ENCODE results near the gene PEX11A. TPM values are rescaled to one million over a fixed set of nuclear protein-coding genes. Genes with fewer than 3 reads are reported as not detected.

Gene PEX11A
- total RNA-seq, 1 experiment from 2014 or later: 1.3 TPM

DNA sequence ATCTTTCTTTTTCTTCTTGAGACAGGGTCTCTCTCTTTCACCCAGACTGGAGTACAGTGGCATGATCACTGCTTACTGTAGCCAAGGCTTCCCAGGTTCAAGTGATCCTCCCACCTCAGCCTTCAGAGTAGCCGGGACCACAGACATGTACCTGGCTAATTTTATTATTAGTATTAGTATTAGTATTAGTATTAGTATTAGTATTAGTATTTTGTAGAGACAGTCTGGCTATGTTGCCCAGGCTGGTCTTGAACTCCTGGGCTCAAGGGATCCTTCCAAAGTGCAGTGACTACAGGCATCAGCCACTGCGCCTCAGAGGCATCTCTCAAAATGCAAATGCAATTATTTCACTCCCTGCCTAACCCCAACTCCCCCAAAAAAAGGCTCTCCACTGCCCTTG, 37.0 kb downstream of the PEX11A start:
- Histone ChIP-seq H2BK20ac (ENCODE audit: low read depth, low read length, poor library complexity, severe bottlenecking) (no peak overlapping the region), H3K4ac (ENCODE audit: low read depth, low read length) (no peak overlapping the region)

More for the DNA sequence above, 37.0 kb downstream of the PEX11A start:
- Histone ChIP-seq H2AFZ (ENCODE audit: low read length) (no peak overlapping the region), H3T11ph (ENCODE audit: low read length) (no peak overlapping the region), H3K27ac (ENCODE audit: insufficient read length, low read depth, low read length) (no peak overlapping the region), H3K4me1 (ENCODE audit: insufficient read depth, low read length) (no peaks in the 10 kb centered on the region), H4K5ac (ENCODE audit: insufficient read length, low read depth, low read length) (no peak overlapping the region), H3K79me1 (ENCODE audit: insufficient read depth, low read depth, low read length, poor library complexity, severe bottlenecking) (no peaks in the 10 kb centered on the region), H3K79me2 (ENCODE audit: insufficient read depth, low read length) (no peaks in the 10 kb centered on the region; the same call in 1 of the 2 replicates), H3K9ac (ENCODE audit: extremely low read depth, insufficient read length, low read length) (no peak overlapping the region), H3K9me3 (ENCODE audit: control insufficient read depth, low read depth, low read length) (no peaks in the 10 kb centered on the region), H3K4me2 (ENCODE audit: insufficient read depth, insufficient read length, low read length) (no peak overlapping the region), H2BK12ac (ENCODE audit: insufficient read length, low read depth, low read length) (no peak overlapping the region), H2BK120ac (ENCODE audit: low read depth, low read length, poor library complexity, severe bottlenecking) (no peak overlapping the region), H3K23ac (ENCODE audit: insufficient read length, low read depth, low read length) (no peak overlapping the region), H4K20me1 (ENCODE audit: control insufficient read depth, insufficient read depth, insufficient read length) (no peaks in the 10 kb centered on the region), H3K23me2 (ENCODE audit: insufficient read length, low read depth, low read length, poor library complexity, severe bottlenecking) (peaks cover 6% of the 10 kb centered on the region), H2BK15ac (ENCODE audit: low read depth, low read length) (no peak overlapping the region), H2BK5ac (ENCODE audit: insufficient read length, low read length) (no peak overlapping the region), H3K27me3 (ENCODE audit: insufficient read depth, low read length) (no peaks in the 10 kb centered on the region), H3K18ac (ENCODE audit: insufficient read length, low read depth, low read length) (no peak overlapping the region), H2AK5ac (ENCODE audit: insufficient read length, low read length) (no peak overlapping the region), H4K91ac (ENCODE audit: insufficient read length, low read depth, low read length) (no peak overlapping the region), H4K8ac (replicated peaks; ENCODE audit: insufficient read length, low read depth, low read length) (no peak overlapping the region), H3K14ac (ENCODE audit: insufficient read depth, low read length) (no peak overlapping the region), H3K56ac (ENCODE audit: insufficient read length, low read depth, low read length) (no peak overlapping the region)
- Mint-ChIP-seq H3K27me3 (ENCODE audit: low read depth) (peaks cover 12% of the 10 kb centered on the region), H3K4me1 (peaks cover 6 to 12% of the 10 kb centered on the region in 2 experiments), H3K9me3 (no peaks in the 10 kb centered on the region), H3K36me3 (ENCODE audit: insufficient read depth in 1 of 3, low read depth in 3 of 3) (peaks cover 11 to 27% (median 19%) of the 10 kb centered on the region in 3 experiments), H3K4me3 (peak overlapping the region; percentile 44 to 72; a peak in 4 of 5 replicates), H3K27ac (no peak overlapping the region)
- TF ChIP-seq, protein P1, sequence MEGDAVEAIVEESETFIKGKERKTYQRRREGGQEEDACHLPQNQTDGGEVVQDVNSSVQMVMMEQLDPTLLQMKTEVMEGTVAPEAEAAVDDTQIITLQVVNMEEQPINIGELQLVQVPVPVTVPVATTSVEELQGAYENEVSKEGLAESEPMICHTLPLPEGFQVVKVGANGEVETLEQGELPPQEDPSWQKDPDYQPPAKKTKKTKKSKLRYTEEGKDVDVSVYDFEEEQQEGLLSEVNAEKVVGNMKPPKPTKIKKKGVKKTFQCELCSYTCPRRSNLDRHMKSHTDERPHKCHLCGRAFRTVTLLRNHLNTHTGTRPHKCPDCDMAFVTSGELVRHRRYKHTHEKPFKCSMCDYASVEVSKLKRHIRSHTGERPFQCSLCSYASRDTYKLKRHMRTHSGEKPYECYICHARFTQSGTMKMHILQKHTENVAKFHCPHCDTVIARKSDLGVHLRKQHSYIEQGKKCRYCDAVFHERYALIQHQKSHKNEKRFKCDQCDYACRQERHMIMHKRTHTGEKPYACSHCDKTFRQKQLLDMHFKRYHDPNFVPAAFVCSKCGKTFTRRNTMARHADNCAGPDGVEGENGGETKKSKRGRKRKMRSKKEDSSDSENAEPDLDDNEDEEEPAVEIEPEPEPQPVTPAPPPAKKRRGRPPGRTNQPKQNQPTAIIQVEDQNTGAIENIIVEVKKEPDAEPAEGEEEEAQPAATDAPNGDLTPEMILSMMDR (conservative IDR thresholded peaks at IDR 0.05): no peak
- DNase-seq: no peak
- WGBS (ENCODE audit: extremely low coverage, insufficient read length, low lambda C conversion rate): no CpG with 5 or more reads among the region's 2 CpGs

Data from H9 (cell line).